ENCODE data around the gene ADD2. TPM values are rescaled to one million over a fixed set of nuclear protein-coding genes. Genes with fewer than 3 reads are reported as not detected.
"Not testable (repeated sequence)": the region's sequence is repeated elsewhere in the genome, so short reads cannot be mapped to it uniquely, and the experiment has no call there.

Gene ADD2
- total RNA-seq, 1 donor from 2014 or later, result 0.95 TPM

DNA sequence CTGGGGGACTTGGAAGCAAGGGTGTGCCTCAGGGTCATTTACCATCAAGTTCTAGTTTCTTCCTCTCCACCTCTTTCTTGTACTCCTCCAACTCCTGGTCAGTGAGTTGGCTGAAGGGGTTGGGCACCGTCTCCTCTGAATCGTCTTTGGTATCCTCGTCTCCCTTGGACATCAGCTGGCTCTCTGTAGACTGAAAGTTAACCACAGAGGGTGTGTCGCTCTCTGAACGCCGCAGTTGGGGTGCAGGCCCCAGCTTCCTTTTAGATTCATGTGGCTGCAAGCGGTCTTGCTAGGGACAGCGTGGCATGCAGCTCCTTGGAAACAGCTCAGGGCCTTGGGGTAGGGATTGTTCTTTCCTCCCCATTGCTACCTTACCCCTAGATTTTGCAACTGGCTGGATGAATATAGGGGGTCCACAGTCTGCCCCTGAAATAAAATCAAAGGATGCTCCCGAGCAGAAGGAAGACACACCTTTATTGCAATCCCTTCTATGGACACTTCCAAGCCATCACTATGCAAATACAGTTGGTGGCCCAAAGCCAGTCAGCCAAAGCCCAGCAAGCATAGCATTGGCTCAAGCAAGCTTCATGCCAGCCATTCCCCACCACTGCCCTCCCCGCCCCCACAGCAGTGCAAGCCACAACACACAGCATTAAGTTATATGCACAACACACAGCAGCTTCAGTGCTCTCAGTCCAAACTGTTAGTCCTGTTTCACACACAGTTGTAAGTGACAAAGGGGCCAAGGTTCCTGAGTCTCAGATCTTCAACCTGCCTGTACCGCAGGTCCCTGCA is 93.2 kb downstream of the ADD2 start:
- no peak for DNase-seq (ENCODE audit: low spot score)

DNA sequence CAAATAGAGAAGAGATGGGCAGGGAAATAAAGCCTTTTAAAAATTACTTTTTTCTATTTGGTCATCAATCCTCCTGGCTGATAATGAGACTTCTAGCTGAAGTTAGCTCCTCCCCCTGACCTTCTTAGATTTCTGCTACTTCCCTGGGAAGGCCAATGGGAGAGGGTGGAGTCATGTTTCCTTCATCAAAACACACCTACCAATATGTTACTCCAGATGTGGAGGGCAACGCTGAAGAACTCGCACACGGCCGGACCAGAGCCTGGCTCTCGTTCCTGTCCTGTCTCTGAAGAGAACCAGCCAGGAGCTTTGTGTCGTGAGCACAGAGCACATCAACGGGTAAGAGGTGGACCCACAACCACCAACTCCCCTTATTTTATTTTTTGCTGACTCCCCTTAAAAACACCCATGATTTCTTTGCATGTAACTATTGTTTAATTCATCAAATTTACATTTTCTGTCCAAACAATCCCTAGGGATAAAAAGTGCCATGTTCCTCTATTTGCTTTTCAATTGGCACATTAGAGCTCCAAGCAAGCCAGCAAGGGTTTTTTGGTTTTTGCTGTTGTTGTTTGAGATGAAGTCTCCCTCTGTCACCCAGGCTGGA is 94.9 kb downstream of the ADD2 start:
- no peak for DNase-seq (ENCODE audit: low spot score)

DNA sequence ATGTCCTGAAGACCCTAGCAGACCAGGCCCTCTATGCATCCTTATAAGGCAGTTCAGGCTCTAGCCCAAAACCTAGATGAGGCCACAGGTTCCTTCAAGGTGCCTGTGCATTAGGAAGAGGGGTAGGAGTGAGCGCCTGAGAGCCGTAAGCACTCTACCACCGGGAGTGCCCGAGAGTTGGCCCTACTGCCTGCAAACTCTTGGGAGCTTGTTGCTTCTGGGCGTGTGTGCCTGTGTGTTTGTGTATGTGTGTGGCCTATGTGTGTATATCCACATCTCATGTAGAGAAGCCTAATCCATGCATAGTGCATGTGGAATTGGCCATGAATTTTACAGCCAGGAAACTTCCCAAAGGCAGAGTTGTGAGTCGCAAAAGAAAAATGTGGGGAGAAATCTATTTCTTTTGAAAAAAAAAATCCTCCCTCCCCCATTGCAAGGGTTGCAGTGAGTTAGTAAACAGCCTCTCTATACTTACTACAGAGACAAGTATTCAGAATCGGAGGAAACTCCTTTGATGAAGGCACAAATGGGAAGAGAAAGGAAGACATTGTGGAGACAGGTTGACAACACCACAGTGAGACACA is 96.8 kb downstream of the ADD2 start:
- no peak for DNase-seq (ENCODE audit: low spot score)

DNA sequence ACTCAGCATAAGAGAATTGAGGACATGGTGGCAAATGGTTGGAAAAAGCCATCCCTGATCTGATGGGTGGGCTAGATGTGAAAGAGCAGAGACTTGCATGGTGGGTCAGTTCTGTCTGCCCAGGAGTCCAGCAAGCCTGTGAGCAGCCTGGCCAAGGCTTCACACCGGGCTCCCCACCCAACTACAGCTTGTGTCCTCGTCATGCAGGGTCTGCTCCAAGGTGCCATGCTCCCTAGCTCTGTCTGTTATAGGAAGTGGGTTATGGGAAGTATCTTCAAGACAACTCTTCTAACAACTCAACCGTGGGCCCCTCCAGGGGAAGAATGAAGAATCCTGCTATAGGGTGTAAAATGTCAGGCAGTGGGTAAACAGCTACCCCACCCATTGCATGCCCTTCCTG is 97.4 kb downstream of the ADD2 start:
- DNase-seq (ENCODE audit: low spot score), result no peak

DNA sequence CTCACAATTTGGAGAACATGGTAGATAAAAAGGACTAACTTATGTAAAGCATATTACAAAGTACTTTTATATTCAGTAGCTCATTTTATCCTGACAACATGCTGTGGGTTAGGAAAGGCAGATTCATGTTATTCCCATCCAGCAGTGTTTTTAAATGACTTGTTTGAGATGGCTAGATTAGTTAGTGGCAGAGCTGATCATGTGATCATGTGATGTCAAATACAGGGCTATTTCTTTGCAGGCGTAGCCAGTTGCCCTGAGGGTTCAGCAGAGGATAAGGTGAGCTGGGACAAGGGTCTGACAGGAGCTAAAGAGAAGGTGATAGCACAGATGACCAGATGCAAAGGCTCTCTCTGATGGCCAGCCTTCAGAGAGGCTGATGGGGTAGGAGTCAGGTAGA is 97.8 kb downstream of the ADD2 start:
- DNase-seq (ENCODE audit: low spot score), result no peak

DNA sequence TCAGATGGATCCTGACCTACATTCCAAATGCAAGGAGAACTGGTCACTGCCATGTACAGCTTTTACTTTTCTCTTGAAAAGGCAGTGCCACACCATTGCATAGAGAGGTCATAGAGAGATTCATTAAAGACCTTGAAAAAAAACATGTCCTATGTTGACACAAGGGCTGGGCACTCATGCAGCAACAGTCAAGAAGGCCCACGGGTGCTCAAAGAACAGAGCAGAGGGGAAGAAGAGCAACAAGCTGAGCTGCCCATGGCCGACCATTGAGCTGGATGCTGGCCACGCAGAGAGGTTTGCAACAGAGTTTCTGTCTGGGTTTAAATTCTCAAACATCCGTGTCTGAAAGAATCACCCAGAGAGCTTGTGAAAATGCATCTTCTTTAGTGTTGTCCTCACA is 99.1 kb downstream of the ADD2 start:
- no peak for DNase-seq (ENCODE audit: low spot score)

DNA sequence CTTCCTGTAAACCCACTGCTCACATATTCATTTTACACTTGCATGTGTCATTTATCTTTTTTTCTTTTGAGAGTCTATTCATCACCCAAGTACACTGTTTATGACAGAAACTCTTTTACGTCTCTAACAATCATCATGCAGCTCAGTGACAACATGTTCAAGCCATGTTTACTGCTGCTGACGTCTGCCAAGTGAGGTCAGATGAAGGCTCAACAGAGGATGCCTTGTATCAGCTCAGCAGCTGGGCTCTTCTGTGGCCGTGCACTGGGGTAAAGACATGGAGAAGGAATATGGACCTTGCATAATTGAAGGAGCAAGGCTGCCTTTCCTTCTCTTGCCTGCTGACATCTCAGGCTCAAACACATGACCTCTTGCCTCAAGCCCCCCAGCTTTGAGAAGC is 99.6 kb downstream of the ADD2 start:
- no peak for DNase-seq (ENCODE audit: low spot score)

DNA sequence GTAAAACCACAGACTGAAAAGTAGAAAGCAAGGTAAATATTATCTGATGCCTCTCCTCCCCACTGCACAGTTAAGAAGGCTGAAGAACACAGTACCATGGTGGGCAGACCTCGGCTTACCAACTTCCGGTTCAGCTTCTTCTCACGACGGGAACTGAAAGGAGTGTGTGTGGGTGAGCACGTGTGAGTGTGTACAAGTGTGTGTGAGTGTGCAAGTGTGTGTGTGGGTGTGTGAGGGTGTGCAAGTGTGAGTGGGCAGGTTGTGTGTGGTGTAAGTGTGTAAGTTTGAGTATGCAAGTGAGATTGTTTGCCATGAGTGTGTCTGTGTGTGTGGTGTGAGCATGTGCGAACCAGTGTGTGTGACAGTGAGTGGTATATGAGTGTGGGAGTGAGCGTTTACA is 103.5 kb downstream of the ADD2 start:
- DNase-seq (ENCODE audit: low spot score), result no peak

DNA sequence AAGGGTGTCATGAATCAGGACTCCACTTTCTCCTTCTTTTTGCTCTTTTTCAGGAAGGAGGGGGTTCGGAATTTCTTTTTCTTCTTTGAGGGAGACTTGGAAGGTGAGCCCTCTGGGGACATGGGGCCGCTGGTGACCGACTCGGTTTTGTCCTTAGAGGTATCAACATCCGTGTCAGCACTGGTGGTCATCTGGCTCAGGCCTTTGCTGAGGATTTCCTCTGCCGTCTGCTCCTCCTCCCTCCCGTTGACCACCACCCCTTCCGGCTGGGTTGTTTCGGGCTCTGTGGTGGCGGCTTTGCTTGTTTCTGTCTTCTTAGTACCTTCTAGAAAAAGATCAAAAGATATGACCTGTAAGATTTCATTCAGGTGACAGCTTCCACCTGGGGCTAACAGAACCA is 104.6 kb downstream of the ADD2 start:
- DNase-seq (ENCODE audit: low spot score), result no peak

DNA sequence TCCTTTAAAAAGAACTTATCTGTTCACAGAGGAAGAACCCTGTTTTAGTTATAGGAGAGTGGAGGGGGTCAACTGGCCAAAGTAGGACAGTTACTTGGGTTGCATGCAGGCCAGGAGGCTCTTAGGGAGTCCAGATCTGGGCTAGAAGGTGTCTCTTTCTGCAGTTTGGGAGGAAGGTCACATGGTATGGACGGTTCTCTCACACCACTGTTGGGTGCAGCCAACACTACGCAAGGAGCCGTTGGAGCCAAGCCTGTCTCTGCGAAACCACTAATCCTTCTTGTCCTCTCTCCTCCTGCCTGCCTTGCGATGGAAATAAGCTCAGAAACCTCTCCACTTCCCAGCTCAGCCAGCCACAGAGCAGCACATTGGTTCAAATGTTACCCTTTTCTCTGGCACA is 108.4 kb downstream of the ADD2 start:
- no peak for DNase-seq (ENCODE audit: low spot score)

DNA sequence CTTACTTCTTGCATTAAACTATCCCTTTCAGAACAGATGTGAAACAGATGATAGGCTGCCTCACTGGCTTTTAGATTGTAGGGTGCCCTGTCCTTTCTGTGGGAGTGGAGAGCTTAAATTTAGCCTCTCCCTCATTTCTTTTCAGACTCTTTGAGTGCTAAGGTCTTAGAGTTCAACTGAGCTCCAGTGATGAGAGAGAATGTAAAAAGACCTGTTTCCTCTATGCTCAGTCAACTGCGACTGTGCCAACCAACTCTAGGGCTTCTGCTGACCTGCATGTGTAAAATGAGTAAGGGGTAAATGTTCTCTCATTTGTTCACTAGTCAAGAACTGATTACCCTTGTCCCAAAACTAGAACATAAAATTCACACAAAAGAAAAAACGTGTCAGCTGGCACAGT is 109.5 kb downstream of the ADD2 start:
- DNase-seq (ENCODE audit: low spot score), result no peak

DNA sequence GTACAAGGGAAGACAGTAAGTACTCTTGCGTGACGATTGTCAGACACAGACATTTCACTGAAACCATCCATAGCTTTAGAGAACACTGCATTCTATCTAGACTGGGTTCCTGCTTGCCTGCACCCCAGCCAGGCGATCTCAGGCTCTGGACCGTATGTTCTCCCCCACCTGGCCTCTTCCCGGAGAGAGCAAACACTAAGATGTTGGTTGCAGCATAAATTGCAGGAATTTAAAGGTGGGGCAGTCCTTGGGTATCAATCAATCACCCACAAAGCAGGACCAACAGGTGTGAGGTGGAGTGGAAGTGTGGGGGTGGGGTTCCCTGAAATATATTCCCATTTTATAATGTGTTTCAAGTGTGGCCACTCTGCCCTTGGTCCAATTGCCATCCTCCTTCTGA is 110.8 kb downstream of the ADD2 start:
- no peak for DNase-seq (ENCODE audit: low spot score)

DNA sequence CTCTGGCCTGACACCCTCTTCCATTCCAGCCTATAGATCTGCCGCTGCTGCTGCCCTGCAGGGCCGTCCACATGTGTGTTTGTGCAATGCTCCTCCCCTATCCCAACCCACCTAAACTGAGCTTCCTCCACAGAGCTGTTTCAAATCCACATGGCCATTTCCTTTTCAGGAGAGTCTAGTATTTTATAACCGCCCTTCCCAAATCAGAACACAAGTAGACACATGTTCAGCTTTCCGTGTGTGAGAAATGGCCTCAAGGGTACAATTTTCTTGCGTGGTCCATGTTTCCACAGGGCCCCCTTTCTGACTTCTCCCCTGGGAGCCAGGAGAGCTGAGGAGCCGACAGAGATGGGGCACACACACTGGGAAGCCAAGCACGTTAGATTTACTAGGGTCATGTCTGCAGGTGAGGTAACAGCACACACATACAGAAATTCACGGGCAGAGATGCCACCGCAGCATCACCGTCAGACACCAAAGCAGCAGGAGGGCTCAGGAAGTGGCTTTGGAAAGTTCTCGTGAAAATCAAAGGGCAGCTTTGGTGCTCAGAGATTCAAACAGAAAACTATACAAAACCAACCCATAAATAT is 111.5 kb downstream of the ADD2 start:
- no peak for DNase-seq (ENCODE audit: low spot score)

DNA sequence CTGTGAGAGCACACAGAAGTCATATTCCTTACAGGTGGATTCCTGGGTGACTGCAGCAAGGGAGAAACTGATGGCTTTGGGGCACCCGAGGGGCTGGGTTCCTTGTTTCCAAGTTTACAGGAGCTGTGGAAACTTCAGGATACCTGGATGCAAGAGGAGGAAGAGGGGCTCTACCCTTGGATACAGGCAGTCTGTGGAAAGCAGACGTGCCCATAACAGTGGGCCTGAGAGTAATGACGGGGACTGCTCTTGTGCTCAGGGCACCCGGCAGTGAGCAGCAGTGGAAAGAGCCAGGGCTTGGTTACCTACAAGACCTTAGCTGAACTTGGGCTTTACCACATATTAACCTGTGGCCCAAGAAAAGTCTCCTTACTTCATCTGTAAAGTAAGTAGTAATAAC is 112.2 kb downstream of the ADD2 start:
- DNase-seq (ENCODE audit: low spot score), result no peak

DNA sequence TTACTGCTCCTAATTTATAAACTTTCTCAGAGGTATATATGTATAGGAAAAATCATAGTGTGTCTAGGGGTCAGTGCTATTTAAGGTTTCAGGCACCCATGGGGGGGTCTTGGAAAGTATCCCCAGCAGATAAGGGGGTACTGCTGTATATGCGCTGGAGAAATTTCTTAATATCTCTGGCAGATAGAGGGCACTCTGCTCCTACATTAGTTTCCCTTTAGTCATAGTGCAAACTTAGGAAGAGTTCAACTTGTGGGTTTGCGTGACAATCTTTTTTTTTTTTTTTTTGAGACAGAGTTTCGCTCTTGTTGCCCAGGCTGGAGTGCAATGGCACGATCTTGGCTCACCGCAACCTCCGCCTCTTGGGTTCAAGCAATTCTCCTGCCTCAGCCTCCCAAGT is 112.8 kb downstream of the ADD2 start:
- DNase-seq (ENCODE audit: low spot score), result not testable (repeated sequence)

DNA sequence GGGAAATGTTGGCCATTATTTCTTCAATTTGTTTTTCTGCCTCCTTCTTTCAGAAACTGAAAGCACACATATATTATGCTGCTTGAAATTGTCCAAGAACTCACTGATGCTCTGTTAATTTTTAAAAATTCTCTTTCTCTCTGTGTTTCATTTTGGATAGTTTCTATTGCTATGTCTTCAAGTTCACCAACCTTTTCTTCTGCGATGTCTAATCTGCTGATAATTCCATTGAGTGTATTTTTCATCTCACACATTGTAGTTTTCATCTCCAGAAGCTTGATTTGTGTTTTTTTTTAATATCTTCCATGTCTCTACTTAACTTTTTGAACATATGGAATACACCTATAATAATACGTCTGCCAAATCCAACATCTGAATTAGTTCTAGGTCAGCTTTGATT is 116.3 kb downstream of the ADD2 start:
- DNase-seq (ENCODE audit: low spot score), result no peak

DNA sequence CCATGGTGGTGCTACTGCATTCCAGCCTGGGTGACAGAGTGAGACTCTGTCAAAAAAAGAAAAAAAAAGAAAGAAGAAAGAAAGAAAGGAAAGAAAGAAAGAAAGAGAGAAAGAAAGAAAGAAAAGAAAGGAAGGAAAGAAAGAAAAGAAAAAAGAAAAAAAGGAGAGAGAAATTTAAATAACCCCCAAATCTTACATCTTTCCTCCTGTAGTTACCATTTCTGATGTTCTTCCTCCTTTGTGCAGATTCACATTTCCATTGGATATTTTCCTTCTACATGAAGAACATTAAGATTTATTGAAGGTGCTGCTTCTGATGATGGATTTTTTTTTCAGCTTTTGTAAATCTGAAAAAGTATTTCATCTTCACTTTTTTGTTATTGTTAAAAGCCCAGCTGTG is 117.0 kb downstream of the ADD2 start:
- DNase-seq (ENCODE audit: low spot score), result no peak

DNA sequence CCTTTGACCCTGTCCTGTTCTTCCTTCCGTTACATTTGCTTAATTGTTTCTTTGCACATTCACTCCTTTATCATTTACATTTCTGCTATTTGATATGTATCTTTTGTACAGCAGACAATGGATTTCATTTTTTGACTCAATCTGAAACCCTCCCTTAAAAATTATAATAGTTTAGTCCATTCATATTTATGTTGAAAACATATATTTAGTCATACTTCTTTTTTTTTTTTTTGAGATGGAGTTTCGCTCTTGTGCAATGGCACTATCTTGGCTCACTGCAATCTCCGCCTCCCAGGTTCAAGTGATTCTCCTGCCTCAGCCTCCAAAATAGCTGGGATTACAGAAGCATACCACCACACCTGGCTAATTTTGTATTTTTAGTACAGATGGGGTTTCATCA is 119.0 kb downstream of the ADD2 start:
- no peak for DNase-seq (ENCODE audit: low spot score)

DNA sequence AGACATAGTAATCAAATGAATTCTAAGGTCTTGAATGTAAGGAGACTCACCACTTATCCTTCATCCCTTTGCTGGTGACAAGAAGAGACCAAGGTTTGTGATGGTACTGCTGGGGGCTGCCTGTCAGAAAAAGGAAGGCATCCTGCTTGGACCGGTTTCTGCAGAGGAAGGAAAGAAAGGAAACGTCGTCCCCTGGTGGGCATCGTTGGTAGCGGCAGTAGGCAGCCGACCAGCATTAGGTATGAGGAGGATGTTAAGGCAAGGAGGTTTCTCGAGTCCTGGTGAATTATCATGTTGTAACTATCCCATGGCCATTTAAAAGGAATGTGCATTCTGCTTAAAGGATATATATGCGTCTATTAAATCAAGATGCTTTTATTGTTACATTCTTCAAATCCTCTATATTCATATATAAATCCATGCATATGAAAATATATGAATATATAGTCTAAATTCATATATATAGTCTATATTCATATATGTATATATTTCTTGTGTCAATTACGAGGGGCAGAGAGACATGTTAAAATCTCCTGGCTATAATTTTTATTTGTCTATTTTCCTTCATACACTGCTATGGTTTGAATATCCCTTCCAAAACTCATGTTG is 120.0 kb downstream of the ADD2 start:
- peak; percentile 66 for DNase-seq (ENCODE audit: low spot score)

DNA sequence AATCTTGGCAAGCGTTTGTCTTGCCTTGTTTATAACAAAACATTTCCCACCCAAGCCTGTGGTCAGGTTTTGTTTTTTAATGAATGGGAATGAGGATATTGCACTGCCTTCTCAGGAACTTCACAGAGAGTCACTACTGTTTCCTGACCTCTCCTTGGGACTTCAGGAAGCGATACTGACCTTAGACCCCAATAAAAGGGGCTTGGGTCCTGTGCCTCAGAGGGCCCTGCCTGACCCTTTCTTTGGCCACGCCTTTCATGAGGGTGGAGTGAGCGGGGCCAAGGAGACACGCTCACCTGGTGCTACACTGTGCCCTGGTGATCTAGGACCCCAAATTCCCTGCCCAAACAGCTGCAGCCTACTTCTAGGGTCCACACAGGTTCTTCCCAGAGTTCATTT is 121.6 kb downstream of the ADD2 start:
- DNase-seq (ENCODE audit: low spot score), result no peak

DNA sequence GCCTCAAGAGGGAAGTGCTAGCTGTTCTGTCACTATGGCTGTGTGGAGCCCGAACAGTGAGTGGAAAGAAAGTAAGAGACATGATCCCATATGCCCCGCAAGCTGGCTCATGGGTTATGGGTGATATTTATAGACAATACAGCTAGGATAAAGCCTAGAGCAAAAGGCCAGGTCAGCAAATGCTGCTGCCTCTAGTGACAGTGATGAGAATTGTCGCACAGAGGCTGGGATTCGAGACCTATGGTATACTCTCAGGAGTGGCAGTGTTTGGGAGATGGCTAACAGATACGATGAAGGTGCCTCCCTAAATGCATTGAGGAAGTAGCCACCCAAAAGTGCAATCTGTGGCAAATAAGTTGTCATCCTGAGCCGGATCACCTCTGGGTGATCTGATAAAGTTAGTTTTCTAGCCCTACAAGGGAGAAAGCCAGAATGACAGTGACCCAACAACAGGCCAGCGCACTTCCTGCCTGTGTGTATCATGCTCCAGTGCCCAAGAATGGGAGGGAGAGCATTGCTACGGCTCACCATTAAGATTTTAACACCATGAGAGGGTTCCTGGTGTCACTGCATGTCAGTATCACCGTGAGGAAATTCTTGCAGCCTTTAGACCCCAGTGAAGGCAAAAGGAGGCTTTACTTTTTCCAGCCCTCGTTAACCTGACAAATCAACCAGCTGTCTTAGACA is 122.1 kb downstream of the ADD2 start:
- no peak for DNase-seq (ENCODE audit: low spot score)

DNA sequence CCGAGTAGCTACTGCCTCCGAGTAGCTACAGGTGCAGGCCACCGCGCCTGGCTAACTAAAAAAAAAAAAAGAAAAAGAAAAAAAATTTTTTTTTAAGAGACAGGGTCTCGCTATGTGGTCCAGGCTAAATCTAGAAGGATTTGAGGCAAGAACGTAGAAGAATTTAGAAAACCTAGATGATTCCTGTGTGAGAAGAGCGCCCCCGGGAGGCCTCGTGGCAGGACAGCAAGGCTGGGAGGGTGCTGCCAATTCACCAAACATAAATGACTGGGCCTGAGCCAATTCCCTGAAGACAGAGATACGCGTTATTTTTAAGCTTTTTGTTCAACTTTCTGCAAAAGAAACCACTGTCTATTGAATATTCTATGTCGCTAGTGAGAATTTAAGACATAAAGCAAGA is 124.3 kb downstream of the ADD2 start:
- no peak for DNase-seq (ENCODE audit: low spot score)
